Suprapubic skin (tissue), 3 donors: ENCODE measurements around the gene PACSIN2.

Experiments
- CTCF ChIP-seq, 2 donors: fragments of 200-600 bp in 1 of 2; fragments of 450-650 bp in 1 of 2; sonication (generic) in 1 of 2; IDR thresholded peaks; one replicate each; pipeline ENCODE4 v1.5.1; 2016 to 2019; ENCODE audit warnings: antibody characterized with exemption in 2 of 2, mild to moderate bottlenecking in 1 of 2, moderate library complexity in 1 of 2
- EP300 ChIP-seq: sonication (generic); formaldehyde crosslinking; IDR thresholded peaks from one replicate; pipeline ENCODE4 v1.6.1; 2017; ENCODE audit warnings: antibody characterized with exemption
- POLR2A ChIP-seq, 2 donors: fragments of 450-650 bp; IDR thresholded peaks; one replicate each; pipeline ENCODE4 v1.6.1; 2017; ENCODE audit warnings: antibody characterized with exemption in 2 of 2, mild to moderate bottlenecking in 2 of 2, moderate library complexity in 2 of 2

- no peak for TF ChIP-seq CTCF (IDR thresholded peaks at IDR 0.05)
- TF ChIP-seq EP300: no peak
- no peak for TF ChIP-seq POLR2A (IDR thresholded peaks at IDR 0.05)
Measured at GRCh38 chr22:43000441-43001175, 14.3 kb downstream of the PACSIN2 start.
